Suprapubic skin (tissue), 4 donors: ENCODE measurements around the gene MRAS.

Experiments
- CTCF ChIP-seq, 2 donors: fragments of 200-600 bp in 1 of 2; fragments of 450-650 bp in 1 of 2; sonication (generic) in 1 of 2; IDR thresholded peaks; one replicate each; pipeline ENCODE4 v1.5.1; 2016 to 2019; ENCODE audit warnings: antibody characterized with exemption in 2 of 2, mild to moderate bottlenecking in 1 of 2, moderate library complexity in 1 of 2
- EP300 ChIP-seq: sonication (generic); formaldehyde crosslinking; IDR thresholded peaks from one replicate; pipeline ENCODE4 v1.6.1; 2017; ENCODE audit warnings: antibody characterized with exemption
- POLR2A ChIP-seq, 2 donors: fragments of 450-650 bp; IDR thresholded peaks; one replicate each; pipeline ENCODE4 v1.6.1; 2017; ENCODE audit warnings: antibody characterized with exemption in 2 of 2, mild to moderate bottlenecking in 2 of 2, moderate library complexity in 2 of 2
- POLR2AphosphoS5 ChIP-seq, 3 donors: sonication (generic); formaldehyde crosslinking; IDR thresholded peaks; one replicate each; pipeline ENCODE4 v1.6.1; 2017; ENCODE audit warnings: antibody characterized with exemption in 3 of 3

GRCh38 chr3:138314751-138315150 is 33.6 kb upstream of the MRAS start:
- no peak for TF ChIP-seq CTCF (IDR thresholded peaks at IDR 0.05)
- no peak for TF ChIP-seq POLR2A (IDR thresholded peaks at IDR 0.05)
- TF ChIP-seq EP300, result no peak
- no peak for TF ChIP-seq POLR2AphosphoS5 (IDR thresholded peaks at IDR 0.05)
